PFSK-1 (cell line): ENCODE measurements around the gene PSORS1C1.

ENCODE experiments used
- FOXP2 ChIP-seq: optimal IDR thresholded peaks from 2 replicates; pipeline ENCODE3; 2011; ENCODE audit warnings: borderline replicate concordance, control low read depth, inconsistent platforms; ENCODE audit not compliant: insufficient read depth; ENCODE audit errors: extremely low read length, extremely low read depth
- POLR2AphosphoS5 ChIP-seq: IDR thresholded peaks from 2 replicates; pipeline ENCODE4 v1.6.1; 2012; ENCODE audit warnings: low read depth, mild to moderate bottlenecking, control low read depth, low read length, moderate library complexity
- REST ChIP-seq, 2 experiments: IDR thresholded peaks; 2 replicates each; pipeline versions ENCODE4 v1.6.1 to v1.8.0; 2011 to 2012; ENCODE audit warnings: low read depth in 2 of 2, low read length in 2 of 2, control low read depth in 1 of 2, inconsistent platforms in 1 of 2, mild to moderate bottlenecking in 1 of 2, moderate library complexity in 1 of 2; ENCODE audit not compliant: insufficient read depth in 1 of 2
- SIN3A ChIP-seq: IDR thresholded peaks from 2 replicates; pipeline ENCODE4 v1.6.1; 2012; ENCODE audit warnings: mild to moderate bottlenecking, low read length, moderate library complexity, borderline replicate concordance; ENCODE audit not compliant: insufficient read depth
- TAF1 ChIP-seq: IDR thresholded peaks from 2 replicates; pipeline ENCODE4 v1.6.1; 2012; ENCODE audit warnings: low read length, control low read depth, borderline replicate concordance; ENCODE audit not compliant: insufficient read depth

Gene PSORS1C1

GRCh38 chr6:31144970-31145340 is 30.4 kb downstream of the PSORS1C1 start:
- TF ChIP-seq TAF1 (no peak), FOXP2 (no peak), REST (IDR thresholded peaks at IDR 0.05; ENCODE audit: insufficient read depth in 1 of 2, low read depth in 2 of 2, low read length in 2 of 2) (no peak), SIN3A (no peak), POLR2AphosphoS5 (no peak)

GRCh38 chr6:31145386-31145785 is 30.8 kb downstream of the PSORS1C1 start:
- no peak for TF ChIP-seq SIN3A
- no peak for TF ChIP-seq TAF1
- TF ChIP-seq REST (IDR thresholded peaks at IDR 0.05; ENCODE audit: insufficient read depth in 1 of 2, low read depth in 2 of 2, low read length in 2 of 2) = no peak

GRCh38 chr6:31149827-31150447 is 35.3 kb downstream of the PSORS1C1 start:
- TF ChIP-seq POLR2AphosphoS5 (no peak), REST (IDR thresholded peaks at IDR 0.05; ENCODE audit: insufficient read depth in 1 of 2, low read depth in 2 of 2, low read length in 2 of 2) (no peak), SIN3A (no peak), TAF1 (no peak), FOXP2 (no peak)

GRCh38 chr6:31152781-31153180 is 38.2 kb downstream of the PSORS1C1 start:
- no peak for TF ChIP-seq POLR2AphosphoS5
- TF ChIP-seq REST (IDR thresholded peaks at IDR 0.05; ENCODE audit: insufficient read depth in 1 of 2, low read depth in 2 of 2, low read length in 2 of 2) = no peak
- no peak for TF ChIP-seq SIN3A
- TF ChIP-seq FOXP2 = no peak
- TF ChIP-seq TAF1 = no peak

- TF ChIP-seq SIN3A (no peak), REST (IDR thresholded peaks at IDR 0.05; ENCODE audit: insufficient read depth in 1 of 2, low read depth in 2 of 2, low read length in 2 of 2) (no peak), POLR2AphosphoS5 (no peak), FOXP2 (no peak), TAF1 (no peak)
Measured at GRCh38 chr6:31154436-31154835, 39.8 kb downstream of the PSORS1C1 start.
